Measurements from ENCODE around the gene FSTL1.

Gene FSTL1, protein sequence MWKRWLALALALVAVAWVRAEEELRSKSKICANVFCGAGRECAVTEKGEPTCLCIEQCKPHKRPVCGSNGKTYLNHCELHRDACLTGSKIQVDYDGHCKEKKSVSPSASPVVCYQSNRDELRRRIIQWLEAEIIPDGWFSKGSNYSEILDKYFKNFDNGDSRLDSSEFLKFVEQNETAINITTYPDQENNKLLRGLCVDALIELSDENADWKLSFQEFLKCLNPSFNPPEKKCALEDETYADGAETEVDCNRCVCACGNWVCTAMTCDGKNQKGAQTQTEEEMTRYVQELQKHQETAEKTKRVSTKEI

DNA sequence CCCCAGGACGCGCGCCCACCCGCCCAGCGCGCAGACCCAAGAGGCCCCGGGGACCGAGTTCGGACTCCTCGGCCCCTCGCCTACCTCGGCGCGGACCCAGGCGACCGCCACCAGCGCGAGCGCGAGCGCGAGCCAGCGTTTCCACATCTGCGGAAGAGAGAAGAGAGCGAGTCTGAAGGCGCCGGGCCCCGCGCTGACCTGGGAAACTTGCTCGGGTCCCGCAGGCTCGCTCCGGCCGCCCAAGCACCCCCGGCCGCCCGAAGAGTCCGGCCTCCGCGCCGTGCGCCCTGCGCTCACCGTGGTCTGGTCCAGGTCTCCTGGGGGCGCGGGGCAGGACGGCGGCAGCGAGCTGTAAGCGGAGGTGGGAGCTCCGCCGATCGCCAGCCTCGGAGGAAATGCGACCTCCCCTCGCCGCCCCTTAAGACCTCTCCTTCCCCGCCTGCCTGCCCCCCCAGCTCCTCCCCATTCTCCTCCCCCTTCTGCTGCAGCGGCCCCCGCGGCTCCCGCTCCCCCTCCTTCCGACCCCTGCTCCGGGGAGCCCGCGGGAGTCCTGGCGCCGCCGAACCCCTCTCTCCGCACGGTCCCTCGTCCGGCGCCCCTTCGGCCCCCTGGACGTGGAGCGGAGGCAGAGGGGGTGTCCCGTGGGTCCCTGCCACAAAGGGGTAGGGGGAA is at the start of gene FSTL1:
Gene FSTL1, minus strand, starts transcription at position 393 of the 672 bp plus-strand sequence. Its CDS starts 246 bp downstream, at position 147.
- no peak for DNase-seq (ENCODE audit: low spot score)

DNA sequence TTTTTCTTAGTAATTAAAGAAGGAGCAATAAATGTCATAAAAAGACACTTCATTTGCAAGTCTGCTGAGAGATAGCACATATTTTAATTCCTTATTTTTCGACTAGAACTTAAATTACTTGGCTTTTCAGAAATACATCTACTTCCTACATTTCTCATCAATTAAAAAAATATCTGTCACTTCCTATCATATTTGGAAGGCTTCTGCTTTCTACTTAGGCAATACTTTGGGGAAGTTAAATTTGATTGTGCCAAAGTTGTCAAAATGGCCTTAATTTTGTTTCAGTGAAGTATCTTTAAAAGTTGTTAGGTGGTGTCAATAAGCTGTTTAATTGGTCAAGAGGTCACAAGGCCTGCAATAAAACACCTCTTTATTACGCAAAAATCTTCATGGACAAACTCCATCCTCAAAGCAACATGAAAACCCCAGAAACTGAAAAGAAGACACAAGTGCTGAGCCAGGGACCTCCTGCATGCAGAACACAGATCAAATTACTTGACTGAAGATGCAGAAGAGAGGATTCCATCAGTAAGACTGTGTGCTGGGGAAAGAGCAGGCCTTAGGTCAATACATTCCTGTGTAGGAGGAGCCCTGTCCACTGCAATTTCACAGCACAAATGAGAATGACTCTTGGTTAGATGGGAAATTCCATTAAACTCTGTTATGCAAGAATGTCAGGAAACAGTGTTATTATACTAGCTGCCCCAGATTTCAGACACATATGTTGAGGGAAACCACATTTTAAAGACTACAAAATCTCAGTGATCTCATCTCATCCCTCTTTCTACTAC is 48.0 kb upstream of the FSTL1 start:
- peak; percentile 4 for DNase-seq (ENCODE audit: low spot score)

DNA sequence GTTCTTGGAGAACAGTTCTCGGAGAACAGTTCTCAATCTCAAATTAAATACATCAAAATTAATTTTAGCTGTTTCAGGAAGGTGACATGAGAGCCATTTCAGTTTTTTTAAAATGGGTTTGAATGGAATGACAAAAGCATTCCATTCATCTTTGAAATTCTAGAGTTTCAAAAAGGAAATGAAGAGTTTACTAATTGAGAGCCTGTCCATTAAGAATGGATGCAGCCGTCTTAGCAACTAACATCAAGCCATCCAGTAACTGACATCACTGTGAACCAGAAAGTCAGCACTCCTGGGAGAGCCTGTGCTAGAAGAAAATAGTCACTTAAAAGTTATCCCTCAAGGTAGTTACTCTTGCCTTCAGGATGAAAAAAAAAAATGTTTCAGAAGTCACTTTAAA is 47.0 kb upstream of the FSTL1 start:
- no peak for DNase-seq (ENCODE audit: low spot score)

DNA sequence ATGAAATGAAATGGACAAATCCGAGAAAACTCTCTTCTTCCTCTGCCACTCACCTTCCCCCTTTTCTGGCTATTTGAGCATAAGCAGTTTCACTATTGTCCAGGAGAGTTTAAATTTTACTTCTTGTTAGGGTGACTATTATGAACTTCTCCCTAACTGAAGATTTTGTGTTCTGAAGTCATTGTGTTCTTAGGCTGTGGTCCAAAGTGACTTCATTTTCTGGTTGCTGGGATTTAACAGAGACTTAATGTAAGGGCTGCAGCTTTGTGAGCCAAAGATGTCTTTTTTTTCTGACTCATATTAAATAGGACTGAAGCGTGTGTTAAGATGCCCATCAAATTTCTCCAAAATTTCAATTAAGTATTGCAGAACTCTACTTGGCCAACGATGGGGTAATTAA is 46.5 kb upstream of the FSTL1 start:
- no peak for DNase-seq (ENCODE audit: low spot score)

DNA sequence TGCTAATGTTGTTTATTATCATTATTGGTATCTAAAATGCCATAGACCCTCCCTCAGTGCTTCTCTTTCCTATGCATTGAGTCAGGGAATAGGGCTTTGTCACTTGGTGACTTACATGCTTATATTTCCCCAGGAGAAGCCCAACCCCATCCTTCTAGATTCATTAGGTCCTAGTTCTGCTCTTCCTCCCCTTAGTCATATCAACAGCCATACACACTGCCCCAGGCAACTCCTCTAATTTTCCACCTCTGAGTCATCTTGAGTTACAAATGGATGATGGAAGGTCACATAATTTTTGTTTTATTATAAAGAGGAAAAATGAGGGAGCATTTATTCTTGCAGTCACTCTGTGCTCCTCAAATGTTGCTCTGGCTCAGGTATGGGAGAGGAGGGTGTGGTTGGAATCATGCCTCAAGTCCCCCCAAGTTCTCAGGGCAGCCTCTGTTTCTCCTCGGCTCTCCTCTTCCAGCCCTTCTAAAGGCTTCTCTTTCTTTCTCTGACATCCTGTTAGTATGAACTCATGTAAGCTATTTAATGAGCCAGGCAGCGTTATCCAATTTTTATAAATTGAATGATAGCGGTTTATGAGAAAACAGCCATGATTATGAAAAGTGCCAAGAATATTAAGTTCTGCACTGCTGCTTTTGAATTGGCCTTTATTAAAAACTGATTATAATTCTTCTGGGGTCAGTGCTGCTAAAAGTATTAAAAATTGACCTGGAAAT is 45.6 kb upstream of the FSTL1 start:
- no peak for DNase-seq (ENCODE audit: low spot score)

DNA sequence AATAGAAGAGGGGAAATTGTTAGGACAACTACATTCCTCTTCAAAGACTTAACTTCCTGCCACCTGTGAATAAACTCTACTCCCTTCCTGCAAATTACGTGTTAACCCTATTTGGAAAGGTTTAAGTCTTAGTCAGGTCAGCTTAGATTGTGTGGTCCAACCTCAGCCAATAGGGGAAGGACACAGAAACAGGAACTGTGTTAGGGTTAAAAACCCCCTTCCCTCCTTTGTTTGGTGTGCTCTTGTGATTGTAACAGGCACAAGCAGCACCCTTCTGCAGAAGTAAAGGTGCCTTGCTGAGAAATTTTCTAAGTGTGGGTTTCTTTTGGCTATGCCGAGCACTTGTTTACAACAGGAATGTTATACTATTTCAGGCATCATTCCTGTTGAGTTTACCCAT is 45.0 kb upstream of the FSTL1 start:
- no peak for DNase-seq (ENCODE audit: low spot score)

DNA sequence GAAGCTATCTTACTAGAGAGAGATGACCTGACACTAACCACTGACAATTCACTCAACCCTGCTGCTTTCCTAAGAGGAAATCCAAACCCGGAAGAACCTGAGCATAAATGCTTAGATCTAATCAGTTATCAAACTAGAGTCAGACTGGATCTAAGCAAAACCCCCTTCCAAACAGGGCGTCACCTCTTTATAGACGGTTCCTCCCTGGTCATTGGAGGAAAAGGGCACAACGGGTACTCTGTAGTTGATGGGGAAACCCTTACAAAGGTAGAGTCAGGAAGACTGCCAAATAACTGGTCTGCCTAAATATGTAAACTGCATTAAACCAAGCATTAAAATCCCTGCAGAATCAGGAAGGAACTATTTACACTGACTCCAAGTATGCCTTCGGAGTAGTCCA is 41.3 kb upstream of the FSTL1 start:
- DNase-seq (ENCODE audit: low spot score), result no peak

DNA sequence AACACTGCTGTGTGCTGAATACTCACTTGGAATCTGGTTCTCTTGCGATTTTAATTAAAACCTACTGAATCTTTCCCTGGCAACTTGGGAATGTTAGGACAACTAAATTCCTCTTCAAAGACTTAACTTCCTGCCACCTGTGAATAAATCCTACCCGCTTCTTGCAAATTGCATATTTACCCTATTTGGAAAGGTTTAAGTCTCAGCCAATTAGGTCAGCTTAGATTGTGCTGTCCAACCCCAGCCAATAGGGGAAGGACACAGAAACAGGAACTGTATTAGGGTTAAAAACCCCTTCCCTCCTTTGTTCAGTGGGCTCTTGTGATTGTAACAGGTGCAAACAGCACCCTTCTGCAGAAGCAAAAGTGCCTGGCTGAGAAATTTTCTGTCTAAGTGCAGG is 38.6 kb upstream of the FSTL1 start:
- DNase-seq (ENCODE audit: low spot score), result no peak

DNA sequence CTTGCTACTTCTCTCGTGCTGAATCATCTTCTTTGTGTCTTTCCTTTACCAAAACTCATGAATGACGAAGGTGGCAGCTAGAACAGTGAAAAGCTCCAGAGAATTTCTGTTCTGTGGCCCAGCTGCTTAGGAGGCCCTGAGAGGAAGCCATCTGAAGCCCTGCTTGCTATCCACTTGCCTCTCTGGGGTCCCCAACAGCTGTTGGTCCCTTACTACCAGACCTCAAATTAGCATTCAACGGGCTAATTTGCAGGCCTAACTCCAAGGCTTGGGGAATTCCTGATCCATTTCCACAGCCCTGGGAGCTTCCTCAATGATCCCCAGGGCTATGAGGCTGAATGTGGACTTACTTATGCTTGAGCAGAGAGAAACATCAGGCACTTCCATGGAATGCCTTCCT is 37.5 kb upstream of the FSTL1 start:
- no peak for DNase-seq (ENCODE audit: low spot score)

DNA sequence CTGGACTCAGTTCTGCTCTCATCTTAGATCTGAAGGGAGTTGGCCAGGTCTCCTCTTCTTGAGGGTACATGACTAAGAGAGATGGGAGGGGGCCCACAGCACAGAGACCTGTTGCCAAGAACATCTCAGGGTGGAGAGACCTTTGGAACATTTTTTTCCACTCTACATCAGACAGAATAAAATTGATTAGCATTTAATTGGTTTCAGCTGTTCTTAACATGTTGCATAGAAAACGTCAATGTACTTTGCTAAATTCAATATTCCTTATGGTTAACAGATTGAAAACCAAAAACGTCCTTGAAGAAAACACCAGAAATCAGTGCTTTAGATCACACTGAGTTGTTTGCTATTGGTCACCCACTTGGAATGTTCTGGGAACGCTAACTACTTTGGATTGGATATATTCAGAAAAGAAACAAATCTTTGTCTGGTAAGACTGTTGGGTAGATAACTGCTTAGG is 36.4 kb upstream of the FSTL1 start:
- no peak for DNase-seq (ENCODE audit: low spot score)

DNA sequence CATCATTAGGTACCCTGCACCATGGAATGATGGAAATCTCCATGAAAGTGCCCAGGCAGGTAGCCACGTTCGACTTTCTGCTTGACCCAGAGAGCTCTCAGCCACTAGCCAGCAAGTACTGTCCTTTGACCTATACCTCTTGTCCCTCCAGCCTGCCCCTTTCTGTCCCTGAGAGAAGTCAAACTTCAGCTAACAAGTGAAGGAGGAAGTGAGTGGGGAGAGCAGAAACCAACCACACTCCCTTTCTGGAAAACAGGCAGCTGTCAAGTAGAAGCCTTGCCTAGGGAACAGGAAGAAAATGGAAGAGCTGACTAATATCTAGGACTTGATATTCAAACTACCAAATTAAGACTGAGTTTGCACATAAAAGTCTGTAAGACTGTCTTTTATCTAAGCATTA is 30.3 kb upstream of the FSTL1 start:
- no peak for DNase-seq (ENCODE audit: low spot score)

DNA sequence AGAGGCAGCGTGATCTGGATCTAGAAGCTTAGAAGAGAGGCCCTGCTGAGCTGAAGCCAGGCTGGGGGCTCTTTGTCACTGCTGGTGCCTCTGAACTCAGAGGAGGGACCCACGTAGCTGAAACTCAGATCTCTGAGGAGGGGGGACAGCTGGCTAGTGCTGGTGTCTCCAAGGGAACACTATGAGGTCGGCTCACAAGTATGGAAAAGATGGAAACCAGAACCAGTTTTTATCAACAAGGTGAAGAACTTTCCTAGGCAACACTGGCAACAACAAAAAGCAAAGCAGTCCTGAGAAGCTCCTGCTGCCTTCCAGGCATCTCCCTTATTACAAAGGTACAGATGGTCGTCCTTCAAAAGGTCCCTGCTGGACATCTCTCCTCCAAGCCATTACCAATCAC is 27.0 kb upstream of the FSTL1 start:
- DNase-seq (ENCODE audit: low spot score), result no peak

DNA sequence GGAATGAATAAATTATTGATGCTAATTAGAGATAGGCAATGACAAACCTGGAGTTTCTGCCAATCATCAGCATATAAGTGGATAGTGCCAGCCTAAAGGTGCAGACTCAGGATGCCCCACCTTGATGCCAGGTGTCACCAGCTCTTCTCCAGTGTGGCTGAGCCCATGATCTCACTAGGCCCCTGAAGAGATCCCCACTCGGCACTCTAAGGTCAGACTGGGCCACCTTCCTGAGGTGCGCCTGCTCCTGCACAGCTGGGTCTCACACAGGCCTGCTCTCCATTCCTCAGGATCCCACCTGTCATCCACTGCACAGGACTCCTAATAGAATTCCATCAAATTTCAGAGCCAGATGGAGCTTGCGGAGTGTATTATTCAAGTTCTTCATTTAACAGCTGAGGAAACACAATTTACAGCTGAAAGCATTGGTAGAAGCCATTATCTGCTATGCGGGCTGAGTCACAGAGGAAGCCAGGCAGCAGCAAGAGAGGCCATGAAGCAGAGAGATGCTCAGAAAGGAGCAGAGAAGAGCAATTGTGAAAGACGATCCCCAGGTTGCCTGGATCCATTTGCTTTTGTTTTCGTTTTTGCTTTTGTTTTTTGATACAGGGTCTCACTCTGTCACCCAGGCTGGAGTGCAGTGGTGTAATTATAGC is 25.1 kb upstream of the FSTL1 start:
- DNase-seq (ENCODE audit: low spot score), result no peak

DNA sequence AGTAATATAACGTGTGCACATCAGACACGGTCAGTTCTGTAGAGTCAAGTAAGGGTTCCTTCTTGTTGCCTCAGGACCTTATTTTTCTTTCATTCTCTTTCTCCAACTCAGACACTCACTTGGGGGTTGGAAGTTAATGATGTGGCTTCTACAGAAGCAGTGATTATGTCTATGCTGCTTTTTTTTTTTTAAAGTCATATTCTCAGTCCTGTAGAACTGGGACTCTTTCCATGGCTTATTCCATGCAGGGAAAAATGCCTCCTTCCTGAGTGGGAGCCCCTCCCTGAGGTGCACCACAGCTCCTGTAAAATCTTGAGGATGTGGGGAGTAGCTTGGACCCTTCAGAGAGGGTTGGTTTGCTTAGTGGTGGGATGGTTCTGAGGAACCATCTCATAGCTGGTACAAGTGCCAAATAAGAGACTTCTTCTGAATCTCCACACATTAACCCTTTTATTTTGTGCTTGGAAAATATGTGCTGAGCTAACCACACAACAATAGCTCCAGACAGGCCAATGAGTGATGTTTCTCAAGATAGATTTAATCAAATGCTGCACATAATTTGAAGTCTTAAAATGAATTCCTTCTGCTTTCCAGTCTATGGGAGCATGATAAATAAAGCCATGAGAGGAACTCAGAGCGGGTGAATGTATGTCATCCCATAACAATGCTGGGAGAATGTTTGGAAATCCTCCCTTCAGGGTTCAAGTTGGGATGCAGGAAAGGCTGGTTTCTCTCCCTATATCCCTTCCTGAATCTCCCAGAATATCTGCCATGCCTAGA is 23.3 kb upstream of the FSTL1 start:
- no peak for DNase-seq (ENCODE audit: low spot score)

DNA sequence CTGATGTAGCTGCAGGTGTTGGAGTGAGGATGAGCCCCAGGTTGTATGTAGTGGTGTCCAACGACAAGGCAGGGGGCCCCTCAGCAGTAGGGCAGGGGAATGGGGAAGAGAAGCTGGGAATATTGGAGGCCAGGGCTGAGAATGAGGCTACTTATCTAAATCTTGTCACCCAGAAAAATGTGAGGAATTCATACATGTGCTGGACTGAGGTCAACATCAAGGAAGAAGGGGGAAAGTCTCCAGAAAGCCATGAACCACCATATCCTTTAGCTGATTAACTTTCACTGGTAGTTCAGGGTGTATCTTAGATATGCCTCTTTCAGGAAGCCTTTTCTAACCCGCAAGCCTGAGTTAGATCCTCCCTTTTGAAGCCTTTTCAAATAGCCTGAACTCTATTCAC is 22.6 kb upstream of the FSTL1 start:
- no peak for DNase-seq (ENCODE audit: low spot score)

DNA sequence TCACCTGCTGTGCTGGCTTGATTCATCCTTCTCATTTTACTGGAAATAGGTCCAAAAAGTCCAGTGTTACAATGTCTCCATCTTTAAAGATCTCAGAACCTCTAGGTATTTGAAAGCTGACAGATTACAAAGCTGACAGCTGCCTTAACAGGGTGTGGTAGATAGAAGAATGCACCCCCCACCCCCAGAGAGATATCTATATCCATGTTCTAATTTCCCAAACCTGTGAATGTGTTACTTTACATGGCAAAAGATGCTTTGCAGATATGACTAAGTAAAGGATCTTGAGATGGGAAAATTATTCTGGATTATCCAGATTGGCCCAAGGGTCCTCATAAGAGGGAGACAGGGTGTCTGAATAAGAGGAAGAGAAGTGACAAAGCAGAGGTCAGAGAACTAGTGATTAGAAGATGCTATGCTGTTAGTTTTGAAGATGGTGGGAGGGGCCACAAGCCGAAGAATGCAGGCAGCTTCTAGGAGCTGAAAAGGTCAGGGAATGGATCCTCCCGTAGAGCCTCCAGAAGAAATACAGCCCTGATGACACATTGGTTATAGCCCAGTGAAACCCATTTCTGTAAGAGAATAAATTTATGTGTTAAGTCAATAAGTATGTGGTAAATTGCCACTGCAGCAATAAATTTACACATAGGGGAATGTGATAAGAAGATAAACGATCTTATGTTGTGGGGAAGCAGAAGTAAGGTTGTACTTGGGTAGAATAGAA is 21.5 kb upstream of the FSTL1 start:
- DNase-seq (ENCODE audit: low spot score), result no peak

DNA sequence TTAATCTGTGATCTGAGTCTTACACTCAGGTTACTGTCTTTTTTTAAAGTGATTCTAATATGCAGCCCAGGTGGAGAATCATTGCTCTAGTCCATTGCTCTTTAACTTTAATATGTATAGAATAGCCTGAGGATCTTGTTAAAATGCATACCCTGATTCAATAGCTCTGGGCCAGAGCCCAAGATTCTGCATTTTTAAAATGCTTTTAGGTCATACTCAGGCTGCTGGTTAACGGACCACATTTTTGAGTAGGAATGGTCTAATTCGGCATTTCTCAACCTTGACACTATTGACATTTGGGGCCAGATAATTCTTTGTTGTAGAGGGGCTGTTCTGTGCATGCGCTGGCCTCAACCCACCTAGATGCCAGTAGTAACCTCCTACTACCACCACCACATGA is 20.9 kb upstream of the FSTL1 start:
- DNase-seq (ENCODE audit: low spot score), result no peak

DNA sequence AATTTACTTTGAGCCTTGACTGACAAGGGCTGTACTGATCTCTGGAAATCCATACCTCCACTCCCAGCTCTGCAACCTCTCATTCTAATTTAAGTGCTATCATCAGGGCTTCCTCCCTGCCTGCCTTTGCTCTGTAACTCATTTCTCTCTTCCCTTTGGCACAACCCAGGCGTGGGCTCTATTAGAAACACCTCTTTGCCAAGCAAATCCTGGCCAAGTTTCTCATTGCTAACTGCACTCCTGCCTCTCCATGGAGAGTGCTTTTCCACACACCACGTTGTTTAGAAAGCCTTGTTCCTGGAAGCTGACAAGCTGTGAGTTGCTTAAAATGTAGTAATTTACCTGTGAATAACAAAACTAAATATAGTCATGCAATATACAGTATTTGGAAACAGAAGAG is 20.1 kb upstream of the FSTL1 start:
- DNase-seq (ENCODE audit: low spot score), result no peak

DNA sequence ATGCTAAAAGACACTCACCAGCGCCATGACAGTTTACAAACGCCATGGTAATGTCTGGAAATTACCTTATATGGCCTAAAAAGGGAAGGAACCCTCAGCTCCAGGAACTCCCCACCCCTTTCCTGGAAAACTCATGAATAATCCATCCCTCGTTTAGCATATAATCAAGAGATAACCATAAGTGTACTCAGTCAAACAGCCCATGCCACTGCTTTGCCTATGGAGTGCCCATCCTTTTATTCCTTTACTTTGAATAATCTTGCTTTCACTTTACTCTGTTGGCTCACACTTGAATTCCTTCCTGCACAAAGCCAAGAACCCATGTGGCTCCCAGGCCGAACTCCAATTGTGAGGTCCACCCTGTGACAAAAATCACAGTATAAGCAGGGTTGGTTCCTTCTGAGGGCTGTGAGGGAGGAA is 19.1 kb upstream of the FSTL1 start:
- DNase-seq (ENCODE audit: low spot score), result no peak

DNA sequence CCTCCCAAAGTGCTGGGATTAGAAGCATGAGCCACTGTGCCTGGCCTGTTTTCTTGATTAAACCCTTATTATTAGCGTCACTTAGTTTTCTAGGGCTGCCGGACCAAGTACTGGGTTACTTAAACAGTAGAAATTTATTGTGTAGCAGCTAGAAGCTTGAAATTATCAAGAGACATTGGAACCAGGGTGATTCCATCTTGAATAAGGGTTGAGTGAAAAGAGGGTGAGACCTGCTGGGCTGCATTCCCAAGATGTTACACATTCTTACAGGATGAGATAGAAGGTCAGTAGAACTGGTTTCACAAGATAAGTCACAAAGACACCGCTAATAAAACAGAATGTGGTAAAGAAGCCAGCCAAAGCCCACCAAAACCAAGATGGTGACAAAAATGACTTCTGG is 18.6 kb upstream of the FSTL1 start:
- peak; percentile 5 for DNase-seq (ENCODE audit: low spot score)

Measured in SW480 (cell line).